GM18909 (cell line): ENCODE results near the gene CREM.

Experiments
- ATAC-seq: cut with Tn5 transposase; IDR thresholded peaks from one replicate; pipeline ENCODE4 v1.9.1; 2021; ENCODE audit warnings: mild to moderate bottlenecking; ENCODE audit not compliant: unreplicated experiment, poor library complexity

The CREM gene

DNA sequence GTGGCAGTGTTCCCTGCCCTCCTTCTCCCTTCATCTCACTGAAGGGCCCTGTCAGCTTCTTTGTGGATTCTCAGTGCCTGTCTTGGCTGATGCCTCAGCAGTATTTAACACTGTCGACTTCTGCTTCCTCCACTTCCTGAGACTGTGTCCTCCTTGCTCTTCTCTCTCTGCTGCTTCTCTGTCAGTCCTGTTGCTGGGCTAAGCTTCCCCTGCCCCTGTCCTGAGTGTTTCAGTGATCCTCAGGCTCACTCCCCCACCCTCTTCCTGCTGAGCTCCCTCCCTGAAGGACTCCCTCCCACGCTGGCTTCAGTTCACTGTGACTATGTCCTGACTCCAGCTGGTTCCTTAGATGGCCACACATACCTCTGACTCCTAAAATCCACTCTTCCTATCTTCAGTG is 64.9 kb downstream of the CREM start:
- no peak for ATAC-seq

DNA sequence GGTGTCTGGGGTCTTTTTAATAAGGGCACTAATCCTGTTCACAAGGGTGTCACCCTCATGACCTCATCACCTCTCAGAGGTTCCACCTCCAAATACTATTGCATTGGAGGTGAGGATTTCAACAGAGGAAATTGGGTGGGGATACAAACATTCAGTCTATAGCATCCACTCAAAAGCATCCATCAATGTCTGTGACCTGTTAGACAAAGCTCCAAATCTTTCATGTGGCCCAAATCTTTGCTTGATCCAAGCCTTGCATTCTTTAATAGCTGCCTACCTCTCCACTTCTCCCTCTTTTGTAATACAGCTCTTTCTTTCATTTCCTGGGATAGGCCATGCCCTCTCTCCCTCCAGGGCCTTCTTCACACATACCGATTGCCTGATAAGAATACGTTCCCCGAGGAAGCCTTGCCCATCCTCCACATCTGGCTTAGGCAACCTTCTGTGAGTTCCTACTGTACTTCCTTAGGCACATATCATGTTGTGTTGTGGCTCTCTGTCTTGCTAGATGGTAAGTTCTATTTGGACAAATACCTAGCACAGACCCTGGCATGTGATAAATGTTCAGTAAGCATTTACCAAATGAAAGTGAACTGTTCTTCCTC is 66.1 kb downstream of the CREM start:
- no peak for ATAC-seq

DNA sequence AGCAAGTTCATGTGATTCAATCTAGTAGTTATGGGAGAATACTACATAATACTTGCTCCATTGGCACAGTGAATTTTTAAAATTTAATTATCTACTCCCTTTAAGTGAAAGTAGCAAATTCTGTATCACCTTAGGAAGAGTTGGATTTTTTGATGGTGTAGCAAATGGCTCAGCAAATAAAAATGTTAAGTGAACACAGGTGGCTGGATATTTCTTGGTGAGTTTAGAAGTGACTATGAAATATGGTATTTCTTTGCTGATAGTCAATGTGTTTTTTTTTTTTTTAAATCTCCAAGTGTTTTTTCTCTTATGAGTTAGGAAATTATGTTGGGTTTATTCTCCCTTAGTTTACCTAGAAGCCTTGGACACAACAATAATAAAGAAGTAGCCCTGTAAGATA is 67.8 kb downstream of the CREM start:
- no peak for ATAC-seq

DNA sequence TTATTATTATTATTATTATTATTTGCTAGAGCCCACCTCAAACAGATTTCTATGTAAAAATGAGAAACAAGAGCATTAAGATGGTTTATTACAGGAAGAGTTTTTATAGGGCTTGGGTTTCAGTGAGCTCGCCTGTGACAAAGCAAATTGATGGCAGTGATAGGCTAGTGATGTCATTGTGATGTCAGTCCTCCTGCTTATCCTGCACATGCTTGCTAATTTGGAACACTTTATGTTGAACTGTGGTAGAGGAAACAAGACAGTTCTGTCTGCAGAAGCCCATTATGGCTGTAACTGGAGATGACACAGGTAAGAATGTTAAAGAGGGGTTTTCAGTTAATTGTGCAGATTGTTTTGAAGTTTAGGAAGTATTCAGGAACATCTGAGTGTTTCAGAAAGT is 68.3 kb downstream of the CREM start:
- no peak for ATAC-seq

DNA sequence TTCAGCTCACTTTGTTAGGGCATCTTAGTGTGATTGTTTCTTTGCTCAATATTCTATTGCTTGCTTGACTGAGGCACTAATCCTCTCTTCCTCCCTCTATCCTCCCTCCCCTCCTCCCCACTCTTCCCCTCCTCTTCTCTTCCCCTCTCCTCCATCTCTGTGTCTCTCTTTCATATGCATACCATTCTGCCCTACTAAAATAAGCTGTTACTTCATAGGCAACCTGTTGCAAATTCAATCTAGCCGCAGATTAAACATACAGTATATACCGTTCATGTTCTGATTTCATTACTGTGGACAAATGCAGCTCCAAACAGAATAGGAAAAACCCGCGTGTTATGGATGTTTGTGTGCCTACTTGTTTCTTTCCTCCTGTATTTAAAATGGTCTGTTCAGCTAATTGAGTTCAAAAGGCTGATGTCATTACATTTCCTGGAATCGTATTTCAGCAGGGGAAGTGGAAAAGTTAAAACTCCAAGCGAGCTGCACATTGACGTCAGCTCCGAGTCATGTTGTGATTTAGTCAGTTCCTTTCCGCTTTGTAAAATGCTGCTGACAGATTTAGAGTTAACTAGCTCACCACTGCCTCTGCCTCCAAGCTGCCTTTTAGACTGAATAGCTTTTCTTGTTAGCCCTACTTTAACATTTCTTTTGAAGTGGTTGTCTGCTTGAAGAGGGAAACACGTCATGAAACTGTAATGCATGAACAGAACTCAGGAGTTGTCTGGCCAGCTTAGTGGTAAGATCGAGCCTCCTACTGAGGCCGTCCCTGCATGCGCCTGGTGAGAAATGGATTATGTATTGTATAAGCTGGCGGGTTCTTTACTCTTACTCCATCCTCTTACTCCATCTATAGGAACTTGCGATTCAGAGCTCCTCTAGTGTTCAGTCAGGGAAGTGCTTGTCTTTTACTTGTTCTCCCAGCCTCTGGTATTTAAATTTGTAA is 69.0 kb downstream of the CREM start:
- ATAC-seq = peak; percentile 98

DNA sequence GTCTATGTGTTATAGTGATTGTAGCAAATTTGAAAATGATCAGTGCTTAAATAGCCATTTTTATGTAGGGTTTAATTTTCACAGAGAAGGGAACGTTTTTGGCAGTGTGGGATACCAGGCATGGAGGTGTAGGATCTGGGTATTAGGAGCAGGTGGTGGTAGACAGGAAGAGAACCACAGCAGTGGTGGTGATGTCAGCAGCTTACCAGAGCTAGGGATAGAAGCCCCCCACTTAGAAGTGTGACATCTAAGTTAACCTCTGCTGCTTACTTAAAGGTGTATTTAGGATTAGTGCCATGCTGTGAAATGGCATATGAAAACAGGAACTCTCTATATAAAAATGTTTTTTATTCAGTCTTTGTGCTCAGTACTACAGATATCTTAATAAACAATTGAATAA is 73.8 kb downstream of the CREM start:
- ATAC-seq = no peak

- ATAC-seq = no peak
Observed at GRCh38 chr10:35201234-35201633, 74.6 kb downstream of the CREM start.

DNA sequence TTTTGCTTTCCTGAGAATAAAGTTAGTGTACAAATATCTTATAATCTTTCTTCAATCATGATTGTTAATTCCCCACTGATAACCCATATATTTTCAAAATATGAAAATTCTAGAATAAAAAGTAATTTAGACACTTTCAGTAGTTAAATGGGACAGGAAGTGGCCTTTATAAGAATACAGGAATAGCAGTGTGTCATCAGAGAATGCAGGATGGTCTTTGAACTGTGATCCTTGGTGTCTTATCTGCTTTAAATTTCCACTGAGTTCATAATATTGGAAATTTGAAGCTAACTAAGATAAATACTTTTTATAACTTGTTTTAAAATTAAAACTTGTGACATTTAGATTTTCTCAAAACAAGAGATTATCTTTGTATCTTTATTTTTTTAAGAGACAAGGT is 75.4 kb downstream of the CREM start:
- ATAC-seq = no peak

GRCh38 chr10:35203745-35204144 is 77.1 kb downstream of the CREM start:
- no peak for ATAC-seq

DNA sequence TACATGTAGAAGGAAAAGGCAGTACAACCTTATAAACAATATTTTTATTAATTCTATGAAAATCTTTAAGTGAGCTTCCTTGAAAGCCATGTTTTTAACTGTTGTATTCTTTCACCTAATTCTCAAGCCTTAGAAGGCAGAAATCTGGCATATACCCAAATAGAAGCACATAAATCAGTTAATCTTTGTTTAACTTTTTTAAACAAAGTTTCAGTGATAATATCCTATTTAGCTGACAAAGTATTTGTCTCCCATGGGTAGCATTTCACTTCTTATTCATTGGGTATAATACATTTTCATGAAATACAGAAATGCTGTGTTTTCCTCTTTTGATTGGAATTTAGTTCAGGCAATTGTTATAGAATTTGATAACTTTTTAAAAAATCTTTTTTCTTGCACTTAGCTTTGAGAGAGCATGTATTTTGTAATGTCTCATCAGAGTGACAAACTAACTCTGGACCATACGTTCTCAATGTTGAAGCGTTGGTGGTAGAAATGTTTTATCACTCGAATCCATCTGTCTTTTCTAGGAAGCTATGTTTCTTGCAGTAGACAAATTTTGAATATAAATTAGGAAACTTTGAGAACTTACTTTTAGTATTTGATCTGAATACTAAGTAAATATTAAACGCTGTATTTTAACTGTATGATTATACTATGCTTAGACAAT is 78.1 kb downstream of the CREM start:
- ATAC-seq = no peak

DNA sequence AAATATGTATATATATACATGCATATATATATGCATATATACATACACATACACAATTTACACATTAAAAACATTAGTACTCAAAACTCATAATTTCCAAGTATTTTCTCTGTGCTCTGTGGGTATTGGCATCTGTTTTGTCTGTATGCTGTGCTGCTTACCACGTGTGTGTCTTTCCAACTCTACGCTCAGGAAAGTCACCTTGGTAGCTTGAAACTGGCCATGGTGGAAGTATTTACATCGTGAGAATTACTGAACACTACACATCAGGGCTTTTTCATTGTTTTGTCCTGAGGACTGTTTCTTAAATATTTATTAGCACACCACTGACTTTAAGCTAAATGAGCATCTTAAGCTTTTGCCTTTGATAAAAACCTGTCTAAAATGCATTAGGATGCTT is 79.6 kb downstream of the CREM start:
- ATAC-seq = no peak

GRCh38 chr10:35208536-35208935 is 81.9 kb downstream of the CREM start:
- peak; percentile 85 for ATAC-seq

GRCh38 chr10:35208949-35209613 is 82.4 kb downstream of the CREM start:
- ATAC-seq = peak; percentile 28

- no peak for ATAC-seq
Observed at GRCh38 chr10:35210961-35211360, 84.3 kb downstream of the CREM start.

DNA sequence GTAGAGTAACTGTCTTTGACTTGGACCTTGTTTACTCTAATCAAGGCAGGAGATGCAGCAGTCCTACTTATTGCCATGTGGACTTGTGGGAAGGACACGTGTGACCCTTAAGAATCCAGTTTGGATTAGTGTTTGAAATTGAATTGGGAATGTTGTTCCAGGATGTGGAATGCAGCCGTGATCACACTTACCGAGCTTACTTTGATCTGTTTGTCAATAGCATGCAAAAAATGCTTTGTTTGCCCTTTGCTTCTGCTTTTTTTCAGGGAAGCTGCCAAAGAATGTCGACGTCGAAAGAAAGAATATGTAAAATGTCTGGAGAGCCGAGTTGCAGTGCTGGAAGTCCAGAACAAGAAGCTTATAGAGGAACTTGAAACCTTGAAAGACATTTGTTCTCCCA is 84.7 kb downstream of the CREM start:
- ATAC-seq = no peak

DNA sequence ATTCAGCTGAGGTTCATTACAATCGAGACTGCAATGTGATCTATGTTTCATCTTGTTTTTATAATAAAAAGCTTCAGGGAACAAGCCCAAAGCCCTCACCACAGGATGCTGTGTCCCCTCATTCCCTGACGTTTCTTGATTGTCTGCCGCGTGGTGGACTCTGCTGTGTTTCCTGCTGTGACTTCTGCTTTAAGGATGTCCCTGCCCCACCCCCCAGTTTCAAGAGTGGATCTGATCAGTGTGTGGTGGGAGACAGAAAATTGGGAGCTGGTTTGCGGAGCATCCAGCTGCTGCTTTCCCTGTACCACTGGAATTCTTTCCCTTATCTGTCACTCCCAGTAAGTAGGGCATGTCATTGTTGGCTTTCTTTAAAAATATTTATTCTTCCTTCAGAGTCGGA is 86.2 kb downstream of the CREM start:
- ATAC-seq = no peak

- ATAC-seq = no peak
Observed at GRCh38 chr10:35213699-35214098, 87.1 kb downstream of the CREM start.

- no peak for ATAC-seq
Observed at GRCh38 chr10:35214607-35215020, 88.0 kb downstream of the CREM start.

GRCh38 chr10:35215107-35215506 is 88.5 kb downstream of the CREM start:
- no peak for ATAC-seq

DNA sequence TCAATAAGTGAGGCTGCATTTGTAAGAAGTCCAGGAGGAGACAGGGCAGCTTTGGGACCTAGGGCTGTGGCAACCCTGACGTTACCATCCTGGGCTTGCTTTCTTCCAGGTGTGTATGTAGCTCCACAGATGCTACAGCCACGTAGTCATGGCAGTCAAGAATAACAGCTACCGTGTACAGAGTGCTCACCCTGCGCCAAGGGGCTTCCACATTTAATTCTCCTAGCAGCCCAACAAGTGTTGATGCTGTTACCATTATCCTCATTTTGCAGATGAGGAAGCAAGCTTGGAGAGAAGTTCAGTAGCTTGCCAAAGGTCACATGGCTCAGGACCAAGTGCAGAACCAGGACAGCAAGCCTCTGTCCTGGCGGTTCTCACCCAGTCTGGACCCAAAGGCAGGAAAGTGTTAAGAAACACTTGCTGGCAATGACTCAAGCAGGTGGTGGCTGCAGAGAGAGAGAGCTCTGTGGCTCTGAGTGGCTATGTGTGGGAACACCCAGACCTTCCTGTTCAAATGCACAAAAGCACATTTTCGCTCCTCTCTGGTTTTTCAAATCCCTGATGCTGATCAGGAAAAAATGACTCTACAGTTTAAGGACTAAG is 89.8 kb downstream of the CREM start:
- no peak for ATAC-seq
